ENCODE data around the gene ASMT.

GRCh38 chrX:1584237-1585011 is 30.4 kb upstream of the ASMT start:
- TF ChIP-seq CTCF (IDR thresholded peaks at IDR 0.05), result no peak
- TF ChIP-seq POLR2AphosphoS5 (IDR thresholded peaks at IDR 0.05), result no peak
- no peak for TF ChIP-seq POLR2A (IDR thresholded peaks at IDR 0.05)
- no peak for TF ChIP-seq EP300 (IDR thresholded peaks at IDR 0.05)
